DMS153 treated with DMSO at 0.1 percent for 48 hours (cell line): ENCODE results near the gene MYDGF.
"Not testable (repeated sequence)": the region's sequence is repeated elsewhere in the genome, so short reads cannot be mapped to it uniquely, and the experiment has no call there.

Experiments
- DNase-seq: peaks from one replicate; lab custom pipeline; 2025; ENCODE audit not compliant: unreplicated experiment; lab: John Stamatoyannopoulos, UW

Gene MYDGF

GRCh38 chr19:4669723-4670480 is at the start of gene MYDGF:
Gene MYDGF (minus strand): TSS chr19:4670342. CDS start chr19:4670334, 8 bp downstream.
- DNase-seq: peak; percentile 61

- no peak for DNase-seq
Measured at GRCh38 chr19:4719499-4719866, 49.3 kb upstream of the MYDGF start.

DNA sequence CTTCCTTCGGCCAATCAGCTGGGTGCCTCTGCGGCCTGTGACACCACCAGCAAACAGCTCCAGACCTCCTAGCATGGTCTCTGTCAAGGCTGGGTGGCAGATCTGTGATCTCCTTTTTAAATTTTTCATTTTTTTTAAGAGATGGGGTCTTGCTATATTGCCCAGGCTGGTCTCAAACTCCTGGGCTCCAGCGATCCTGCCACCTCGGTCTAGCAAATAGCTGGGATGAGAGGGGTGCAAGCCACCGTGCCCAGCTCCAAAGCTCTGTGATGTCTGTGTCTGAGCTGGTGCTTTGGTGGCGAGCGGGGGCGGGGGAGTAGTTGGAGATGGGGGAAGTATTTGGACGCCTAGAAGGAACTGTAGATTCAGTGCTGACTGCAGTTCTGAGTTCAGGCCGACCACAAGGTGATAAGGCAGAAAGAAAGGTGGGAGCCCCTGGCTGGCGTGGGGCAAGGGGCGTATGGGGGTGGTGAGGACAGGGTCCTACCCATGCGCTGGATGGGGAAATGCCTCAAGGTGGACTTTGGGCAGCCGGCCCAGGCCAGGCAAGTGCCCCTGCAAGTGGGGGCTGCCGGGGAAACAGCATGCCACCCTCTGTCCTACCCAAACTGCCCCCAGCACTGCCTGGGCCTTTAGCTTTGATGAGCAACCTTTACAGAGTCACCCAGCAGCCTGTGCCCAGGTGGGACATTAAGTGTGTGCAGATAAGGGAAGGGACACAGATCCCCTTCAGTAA is 48.0 kb upstream of the MYDGF start:
- DNase-seq: no peak

- no peak for DNase-seq
Measured at GRCh38 chr19:4717191-4717965, 47.2 kb upstream of the MYDGF start.

- DNase-seq: no peak
Measured at GRCh38 chr19:4715529-4716221, 45.5 kb upstream of the MYDGF start.

- DNase-seq: not testable (repeated sequence)
Measured at GRCh38 chr19:4715178-4715528, 45.0 kb upstream of the MYDGF start.

DNA sequence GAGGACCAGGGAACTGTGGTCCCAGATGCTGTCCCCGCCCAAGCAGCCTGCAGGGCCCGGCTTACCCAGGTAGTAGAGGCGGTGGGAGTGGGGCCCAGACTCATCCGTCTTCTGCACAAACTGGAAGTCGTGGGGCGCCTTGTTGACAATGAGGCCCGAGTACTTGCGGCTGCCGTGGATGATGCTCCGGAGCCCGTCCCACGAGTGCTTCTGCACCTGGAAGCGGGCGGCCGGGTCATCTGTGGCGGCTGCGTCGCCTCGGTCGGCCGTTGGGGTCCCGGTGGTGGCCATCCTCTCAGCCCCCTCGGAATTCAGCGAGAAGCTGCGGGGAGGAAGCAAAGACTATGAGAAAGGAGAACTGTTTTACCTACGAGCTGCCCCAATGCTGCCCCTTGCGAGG is 43.9 kb upstream of the MYDGF start:
- DNase-seq: no peak

DNA sequence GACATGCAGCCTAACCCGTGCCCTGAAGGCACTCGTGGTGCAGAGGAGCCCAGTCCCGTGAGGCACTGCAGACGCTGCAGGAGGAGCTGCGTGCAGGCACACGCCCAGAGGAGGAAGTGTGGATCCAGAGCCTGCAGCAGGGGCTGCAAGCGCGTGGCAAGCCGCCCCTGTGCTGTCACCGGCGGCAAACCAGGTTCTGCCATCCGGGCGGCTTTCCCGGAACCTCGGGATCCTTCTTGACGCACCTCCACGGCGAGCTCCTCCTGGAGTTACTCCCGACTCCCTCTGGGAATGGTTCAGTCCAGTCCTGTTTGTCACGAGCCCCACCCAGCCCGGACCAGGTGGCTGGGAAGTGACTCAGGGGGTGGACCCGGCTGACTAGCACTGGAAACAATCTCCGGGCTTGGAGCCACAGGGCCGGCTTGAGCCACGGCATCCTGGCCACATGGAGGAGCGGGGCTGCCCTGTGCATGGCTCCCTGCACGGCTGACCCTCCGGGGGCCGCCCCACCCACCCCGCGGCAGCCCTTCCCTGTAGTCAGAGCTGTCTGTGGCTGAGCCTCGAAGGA is 43.3 kb upstream of the MYDGF start:
- DNase-seq: no peak

GRCh38 chr19:4712771-4713170 is 42.6 kb upstream of the MYDGF start:
- DNase-seq: no peak

GRCh38 chr19:4711211-4711610 is 41.1 kb upstream of the MYDGF start:
- DNase-seq: no peak

GRCh38 chr19:4710281-4710600 is 40.1 kb upstream of the MYDGF start:
- no peak for DNase-seq

DNA sequence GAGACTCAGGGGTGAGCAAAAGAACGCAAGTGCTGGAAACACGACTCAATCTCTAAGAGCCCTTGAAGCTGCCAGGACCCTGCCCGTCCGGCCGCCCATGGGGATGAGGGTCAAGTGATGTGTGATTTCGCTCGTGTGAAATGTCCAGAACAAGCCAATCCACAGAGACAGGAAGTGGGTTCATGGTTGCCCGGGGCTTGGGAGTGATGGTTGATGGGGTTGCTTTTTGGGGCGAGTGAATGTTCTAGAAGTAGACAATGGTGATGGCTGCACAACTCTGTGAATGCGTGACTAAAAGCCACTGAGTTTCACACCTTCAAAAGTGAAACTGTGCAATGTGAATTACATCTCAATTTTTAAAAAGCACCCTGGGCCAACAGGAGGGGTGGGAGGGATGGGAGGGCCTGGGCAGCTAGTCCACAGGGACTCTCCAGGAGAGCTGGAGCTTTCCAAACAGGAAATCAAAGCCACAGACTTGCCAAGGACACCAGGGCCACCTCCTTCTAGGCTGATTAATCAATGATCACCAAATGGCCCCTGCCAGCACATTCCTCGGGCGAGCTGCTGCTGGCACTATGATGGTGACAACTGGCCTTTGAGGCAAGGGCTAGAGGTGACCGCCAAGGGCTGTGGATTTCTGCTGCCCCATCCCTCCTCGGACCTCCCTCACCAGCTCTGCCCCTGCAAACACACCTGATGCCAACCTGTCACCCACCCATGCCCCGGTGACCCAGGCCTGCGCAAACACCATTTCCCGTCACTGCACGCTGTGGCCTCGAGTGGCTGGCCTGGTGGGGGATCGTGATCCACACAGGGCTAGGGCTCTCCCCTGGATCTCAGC is 39.5 kb upstream of the MYDGF start:
- DNase-seq: no peak

- no peak for DNase-seq
Measured at GRCh38 chr19:4707956-4708650, 38.0 kb upstream of the MYDGF start.

GRCh38 chr19:4707322-4707721 is 37.2 kb upstream of the MYDGF start:
- no peak for DNase-seq

GRCh38 chr19:4705413-4706131 is 35.4 kb upstream of the MYDGF start:
- DNase-seq: no peak

- no peak for DNase-seq
Measured at GRCh38 chr19:4704317-4704673, 34.2 kb upstream of the MYDGF start.

GRCh38 chr19:4703671-4704316 is 33.7 kb upstream of the MYDGF start:
- no peak for DNase-seq

DNA sequence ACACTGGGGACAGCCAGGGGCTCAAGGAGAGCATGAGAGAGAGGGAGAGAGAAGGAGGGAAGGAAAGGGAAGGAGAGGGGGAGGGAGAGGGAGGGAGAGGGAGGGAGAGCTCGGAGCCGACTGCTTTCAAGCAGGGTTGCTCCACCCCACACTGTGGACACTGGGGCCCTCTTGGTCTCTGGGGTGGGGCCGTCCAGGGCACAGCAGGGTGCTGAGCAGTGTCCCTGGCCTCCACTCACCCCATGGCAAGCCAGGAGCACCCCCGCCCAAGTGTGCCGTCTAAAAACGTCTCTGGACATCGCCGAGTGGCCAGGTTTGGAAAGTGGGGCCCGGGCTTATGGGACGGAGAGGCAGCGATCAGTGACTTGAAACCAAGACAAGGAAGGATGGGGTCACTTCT is 32.6 kb upstream of the MYDGF start:
- no peak for DNase-seq

DNA sequence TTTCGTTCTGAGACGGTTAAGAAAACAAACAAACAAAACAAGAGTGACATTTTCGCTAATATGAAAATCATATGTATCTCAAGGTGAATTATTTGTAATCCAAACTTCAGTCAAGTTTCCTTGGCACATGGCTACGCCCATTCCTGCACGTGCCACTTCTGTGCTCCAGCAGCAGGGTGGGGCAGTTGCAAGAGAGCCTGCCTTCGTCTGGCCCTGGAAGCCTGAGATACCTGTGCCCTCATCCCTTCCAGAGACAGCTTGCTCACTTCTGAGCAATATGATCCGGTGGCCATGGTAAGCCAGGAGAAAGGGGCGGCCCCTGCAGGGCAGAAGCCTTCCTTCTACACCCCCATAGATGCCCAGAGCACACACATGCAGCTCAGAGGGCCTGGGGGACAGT is 31.4 kb upstream of the MYDGF start:
- no peak for DNase-seq
